ENCODE measurements around the gene CLCF1.

CLCF1 gene

GRCh38 chr11:67349036-67349435, 24.4 kb downstream of the CLCF1 start:
- no peak overlapping the region for H3K27ac ChIP-seq (ENCODE audit: low read depth, low read length, poor library complexity, severe bottlenecking)
- H3K36me3 ChIP-seq (ENCODE audit: insufficient read depth, low read length) = peaks cover 8% of the 10 kb centered on the region
- no peaks in the 10 kb centered on the region for H3K9me2 ChIP-seq (ENCODE audit: low read depth, low read length)
- no peaks in the 10 kb centered on the region for H3K9me3 ChIP-seq (ENCODE audit: low read length)
- H3F3A ChIP-seq (ENCODE audit: insufficient read depth, low read length) = no peaks in the 10 kb centered on the region
- H3K27me3 ChIP-seq (ENCODE audit: insufficient read depth, low read length) = no peaks in the 10 kb centered on the region
- no peak overlapping the region for H3K4me3 ChIP-seq (ENCODE audit: low read depth, low read length, poor library complexity, severe bottlenecking)
- no peaks in the 10 kb centered on the region for H3K79me2 ChIP-seq (ENCODE audit: insufficient read depth, low read length)
- H2AFZ ChIP-seq (ENCODE audit: low read length) = no peak overlapping the region
- peaks cover 52% of the 10 kb centered on the region for H3K4me1 ChIP-seq (ENCODE audit: insufficient read depth, low read length, severe bottlenecking)
- TF ChIP-seq CTCF (IDR thresholded peaks at IDR 0.05; ENCODE audit: low read length) = no peak
- no peak for TF ChIP-seq EZH2 (IDR thresholded peaks at IDR 0.05; ENCODE audit: borderline replicate concordance, low read length)
- no peak overlapping the region for H3K9ac ChIP-seq (ENCODE audit: low read length)
- no peak overlapping the region for H3K4me2 ChIP-seq (ENCODE audit: low read length)
- H4K20me1 ChIP-seq (ENCODE audit: insufficient read depth, low read length) = no peaks in the 10 kb centered on the region

GRCh38 chr11:67347964-67348749, 25.2 kb downstream of the CLCF1 start:
- H3K4me3 ChIP-seq (ENCODE audit: low read depth, low read length, poor library complexity, severe bottlenecking) = no peak overlapping the region
- H3K27me3 ChIP-seq (ENCODE audit: insufficient read depth, low read length) = no peaks in the 10 kb centered on the region
- no peaks in the 10 kb centered on the region for H3K9me2 ChIP-seq (ENCODE audit: low read depth, low read length)
- no peaks in the 10 kb centered on the region for H4K20me1 ChIP-seq (ENCODE audit: insufficient read depth, low read length)
- TF ChIP-seq EZH2 (IDR thresholded peaks at IDR 0.05; ENCODE audit: borderline replicate concordance, low read length) (no peak), CTCF (IDR thresholded peaks at IDR 0.05; ENCODE audit: low read length) (no peak)
- H2AFZ ChIP-seq (ENCODE audit: low read length) = no peak overlapping the region
- no peaks in the 10 kb centered on the region for H3K9me3 ChIP-seq (ENCODE audit: low read length)
- no peak overlapping the region for H3K4me2 ChIP-seq (ENCODE audit: low read length)
- H3K4me1 ChIP-seq (ENCODE audit: insufficient read depth, low read length, severe bottlenecking) = peaks cover 50% of the 10 kb centered on the region
- no peaks in the 10 kb centered on the region for H3K79me2 ChIP-seq (ENCODE audit: insufficient read depth, low read length)
- no peak overlapping the region for H3K9ac ChIP-seq (ENCODE audit: low read length)
- no peaks in the 10 kb centered on the region for H3F3A ChIP-seq (ENCODE audit: insufficient read depth, low read length)
- no peak overlapping the region for H3K27ac ChIP-seq (ENCODE audit: low read depth, low read length, poor library complexity, severe bottlenecking)
- peaks cover 8% of the 10 kb centered on the region for H3K36me3 ChIP-seq (ENCODE audit: insufficient read depth, low read length)

GRCh38 chr11:67345920-67346819, 27.2 kb downstream of the CLCF1 start:
- no peak overlapping the region for H3K4me2 ChIP-seq (ENCODE audit: low read length)

More at GRCh38 chr11:67345920-67346819, 27.2 kb downstream of the CLCF1 start:
- no peaks in the 10 kb centered on the region for H3K9me2 ChIP-seq (ENCODE audit: low read depth, low read length)
- no peak overlapping the region for H3K27ac ChIP-seq (ENCODE audit: low read depth, low read length, poor library complexity, severe bottlenecking)
- H3K9me3 ChIP-seq (ENCODE audit: low read length) = no peaks in the 10 kb centered on the region
- H3K4me1 ChIP-seq (ENCODE audit: insufficient read depth, low read length, severe bottlenecking) = peaks cover 38% of the 10 kb centered on the region
- H4K20me1 ChIP-seq (ENCODE audit: insufficient read depth, low read length) = no peaks in the 10 kb centered on the region
- H3K79me2 ChIP-seq (ENCODE audit: insufficient read depth, low read length) = no peaks in the 10 kb centered on the region
- no peak overlapping the region for H2AFZ ChIP-seq (ENCODE audit: low read length)
- TF ChIP-seq CTCF (IDR thresholded peaks at IDR 0.05; ENCODE audit: low read length) = peak; percentile 96
- TF ChIP-seq EZH2 (IDR thresholded peaks at IDR 0.05; ENCODE audit: borderline replicate concordance, low read length) = no peak
- H3K4me3 ChIP-seq (ENCODE audit: low read depth, low read length, poor library complexity, severe bottlenecking) = no peak overlapping the region
- H3K36me3 ChIP-seq (ENCODE audit: insufficient read depth, low read length) = peaks cover 3% of the 10 kb centered on the region
- no peak overlapping the region for H3K9ac ChIP-seq (ENCODE audit: low read length)
- no peaks in the 10 kb centered on the region for H3F3A ChIP-seq (ENCODE audit: insufficient read depth, low read length)
- H3K27me3 ChIP-seq (ENCODE audit: insufficient read depth, low read length) = no peaks in the 10 kb centered on the region

Data from OCI-LY1 (cell line).